Loucy (cell line): ENCODE data around the gene FBXL15.

Source experiments
- EZH2phosphoT487 ChIP-seq: fragments of 200-600 bp; IDR thresholded peaks from 2 replicates; pipeline ENCODE4 v1.6.1; 2018; ENCODE audit warnings: antibody characterized with exemption, mild to moderate bottlenecking, moderate library complexity, borderline replicate concordance
- TF ChIP-seq, protein P1 (sequence below): fragments of 200-600 bp; sonication (generic); conservative IDR thresholded peaks from 2 replicates; pipeline ENCODE4 v1.5.1; 2014; ENCODE audit warnings: mild to moderate bottlenecking, antibody characterized with exemption, low read length

DNA sequence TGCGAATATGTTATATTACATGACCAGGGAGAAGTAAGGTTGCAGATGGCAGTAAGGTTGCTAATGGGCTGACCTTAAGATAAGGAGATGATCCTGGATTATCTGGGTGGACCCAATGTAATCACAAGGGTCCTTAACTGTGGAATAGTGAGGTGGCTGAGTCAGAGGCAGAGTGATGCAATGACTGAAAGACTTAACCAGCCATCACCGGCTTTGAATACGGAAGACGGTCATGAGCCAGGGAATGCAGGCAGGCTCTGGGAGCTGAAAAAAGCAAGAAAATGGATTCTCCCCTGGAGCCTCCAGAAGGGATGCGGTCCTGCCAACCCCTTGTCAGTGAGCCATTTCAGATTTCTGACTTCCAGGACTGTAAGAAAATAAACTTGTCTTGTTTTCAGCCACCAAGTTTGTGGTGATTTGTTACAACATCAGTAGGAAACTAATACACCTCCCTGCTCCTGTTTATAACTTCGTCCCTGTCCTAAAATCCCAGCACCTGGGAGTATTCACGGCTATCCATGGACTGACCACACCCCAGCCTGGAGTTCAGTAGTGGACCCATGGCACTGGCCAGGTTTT, 35.3 kb downstream of the FBXL15 start:
- no peak for TF ChIP-seq EZH2phosphoT487
- TF ChIP-seq, protein P1, sequence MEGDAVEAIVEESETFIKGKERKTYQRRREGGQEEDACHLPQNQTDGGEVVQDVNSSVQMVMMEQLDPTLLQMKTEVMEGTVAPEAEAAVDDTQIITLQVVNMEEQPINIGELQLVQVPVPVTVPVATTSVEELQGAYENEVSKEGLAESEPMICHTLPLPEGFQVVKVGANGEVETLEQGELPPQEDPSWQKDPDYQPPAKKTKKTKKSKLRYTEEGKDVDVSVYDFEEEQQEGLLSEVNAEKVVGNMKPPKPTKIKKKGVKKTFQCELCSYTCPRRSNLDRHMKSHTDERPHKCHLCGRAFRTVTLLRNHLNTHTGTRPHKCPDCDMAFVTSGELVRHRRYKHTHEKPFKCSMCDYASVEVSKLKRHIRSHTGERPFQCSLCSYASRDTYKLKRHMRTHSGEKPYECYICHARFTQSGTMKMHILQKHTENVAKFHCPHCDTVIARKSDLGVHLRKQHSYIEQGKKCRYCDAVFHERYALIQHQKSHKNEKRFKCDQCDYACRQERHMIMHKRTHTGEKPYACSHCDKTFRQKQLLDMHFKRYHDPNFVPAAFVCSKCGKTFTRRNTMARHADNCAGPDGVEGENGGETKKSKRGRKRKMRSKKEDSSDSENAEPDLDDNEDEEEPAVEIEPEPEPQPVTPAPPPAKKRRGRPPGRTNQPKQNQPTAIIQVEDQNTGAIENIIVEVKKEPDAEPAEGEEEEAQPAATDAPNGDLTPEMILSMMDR, result no peak
